H1 (cell line): Measurements from ENCODE around the gene KCNC3. TPM values are rescaled to one million over a fixed set of nuclear protein-coding genes. Genes with fewer than 3 reads are reported as not detected.

ENCODE experiments used
- HDAC2 ChIP-seq, 2 experiments: fragments of 300-600 bp in 1 of 2; sonication (generic) in 1 of 2; IDR thresholded peaks; 2 replicates each; pipeline ENCODE4 v1.6.1; 2011 to 2012; ENCODE audit warnings: low read depth in 2 of 2, low read length in 2 of 2, mild to moderate bottlenecking in 2 of 2, moderate library complexity in 2 of 2, borderline replicate concordance in 1 of 2, inconsistent platforms in 1 of 2
- polyA plus RNA-seq, 7 experiments: library from polyadenylated mRNA; depleted of rRNA in 3 of 7; stranded (reverse) in 5 of 7; unstranded in 2 of 7; fragments of >200 nt in 5 of 7; fragments of 200-250 nt in 2 of 7; gene quantifications; 1 replicate in 5 of 7; 2 replicates in 1 of 7; 4 replicates in 1 of 7; pipeline versions ENCODE4 v1.2.1 to v1.2.3, GENCODE V29; 2011 to 2013; ENCODE audit warnings: missing spikeins in 2 of 7, mixed read lengths in 2 of 7
- total RNA-seq: library from RNA; stranded (reverse); fragmentation: NEBNext Ultra II Directional; extraction: Animal tissue kit (Norgen Biotek cat#: 25700); gene quantifications from 2 replicates; pipeline ENCODE4 v1.2.1, GENCODE V29; 2021

KCNC3 gene
- total and polyA plus RNA-seq, 2 of the 8 experiments (the other 6 are each of a cell fraction or from before 2014, with no cell fraction given): 3.9 to 7.2 TPM

- TF ChIP-seq HDAC2 (IDR thresholded peaks at IDR 0.05; ENCODE audit: borderline replicate concordance in 1 of 2, low read depth in 2 of 2, low read length in 2 of 2): no peak
These were observed 59.5 kb downstream of the KCNC3 start (continued) for GRCh38 chr19:50269653-50270052.
